ENCODE results near the gene ADAMTS10. TPM values are rescaled to one million over a fixed set of nuclear protein-coding genes. Genes with fewer than 3 reads are reported as not detected.
"Not testable (repeated sequence)": the region's sequence is repeated elsewhere in the genome, so short reads cannot be mapped to it uniquely, and the experiment has no call there.

ADAMTS10 gene
- total RNA-seq, 1 donor from 2014 or later: 19.0 TPM

DNA sequence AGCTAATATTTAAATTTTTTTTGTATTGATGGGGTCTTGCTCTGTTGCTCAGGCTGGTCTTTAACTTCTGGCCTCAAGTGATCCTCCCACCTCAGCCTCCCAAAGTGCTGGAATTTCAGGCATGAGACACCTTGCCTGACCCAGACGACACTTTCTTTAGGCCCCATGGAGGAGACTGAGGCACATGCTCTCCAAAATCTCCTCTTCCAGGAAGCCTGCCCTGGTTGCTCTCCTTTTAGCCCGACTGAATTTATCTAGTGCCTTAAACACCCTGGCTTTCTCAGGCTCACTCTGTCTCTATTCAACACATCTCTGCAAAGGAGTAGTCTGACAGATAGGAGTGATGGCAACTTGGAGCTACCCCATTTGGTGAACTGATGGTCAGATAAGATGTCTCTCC lies 52.2 kb downstream of the ADAMTS10 start:
- no peak for DNase-seq (ENCODE audit: low spot score)

GRCh38 chr19:8557642-8558238 lies 52.8 kb downstream of the ADAMTS10 start:
- no peak for DNase-seq (ENCODE audit: low spot score)

DNA sequence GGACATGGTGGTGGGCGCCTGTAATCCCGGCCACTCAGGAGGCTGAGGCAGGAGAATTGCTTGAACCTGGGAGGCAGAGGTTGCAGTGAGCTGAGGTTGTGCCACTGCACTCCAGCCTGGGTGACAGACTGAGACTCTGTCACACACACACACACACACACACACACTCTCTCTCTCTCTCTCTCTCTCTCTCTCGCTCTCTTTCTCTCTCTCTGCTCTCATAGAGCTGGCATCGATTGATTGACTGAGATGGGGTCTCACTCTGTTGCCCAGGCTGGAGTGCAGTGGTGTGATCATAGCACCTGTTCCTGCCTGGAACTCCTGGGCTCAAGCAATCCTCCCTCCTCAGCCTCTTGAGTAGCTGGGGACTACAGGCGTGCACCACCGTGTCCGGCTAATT lies 56.8 kb downstream of the ADAMTS10 start:
- not testable (repeated sequence) for DNase-seq (ENCODE audit: low spot score)

DNA sequence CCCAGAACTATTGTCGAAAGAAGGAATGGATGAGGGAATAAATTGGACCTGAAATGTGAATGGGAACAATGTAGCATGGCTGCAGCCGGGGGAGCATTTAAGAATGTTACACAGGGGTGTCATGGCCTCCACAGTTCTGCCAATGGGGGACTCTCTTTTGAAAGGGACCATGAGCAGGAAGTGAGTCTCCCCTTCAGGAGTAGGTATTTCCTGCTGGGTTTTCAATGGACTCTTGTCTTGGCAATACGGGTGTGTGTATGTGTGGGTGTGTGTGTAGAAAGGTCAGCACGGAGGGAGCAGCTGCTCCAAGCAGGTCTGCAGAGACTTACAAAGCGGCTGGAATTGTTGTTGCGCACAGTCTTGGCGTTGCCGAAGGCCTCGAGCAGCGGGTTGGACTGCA lies 57.7 kb downstream of the ADAMTS10 start:
- no peak for DNase-seq (ENCODE audit: low spot score)

- DNase-seq (ENCODE audit: low spot score): no peak
These were observed 60.4 kb downstream of the ADAMTS10 start for GRCh38 chr19:8550070-8550469.

- no peak for DNase-seq (ENCODE audit: low spot score)
These were observed 64.8 kb downstream of the ADAMTS10 start for GRCh38 chr19:8545743-8546142.

- DNase-seq (ENCODE audit: low spot score): no peak
These were observed 66.3 kb downstream of the ADAMTS10 start for GRCh38 chr19:8544168-8544567.

- no peak for DNase-seq (ENCODE audit: low spot score)
These were observed 70.8 kb downstream of the ADAMTS10 start for GRCh38 chr19:8539621-8540149.

DNA sequence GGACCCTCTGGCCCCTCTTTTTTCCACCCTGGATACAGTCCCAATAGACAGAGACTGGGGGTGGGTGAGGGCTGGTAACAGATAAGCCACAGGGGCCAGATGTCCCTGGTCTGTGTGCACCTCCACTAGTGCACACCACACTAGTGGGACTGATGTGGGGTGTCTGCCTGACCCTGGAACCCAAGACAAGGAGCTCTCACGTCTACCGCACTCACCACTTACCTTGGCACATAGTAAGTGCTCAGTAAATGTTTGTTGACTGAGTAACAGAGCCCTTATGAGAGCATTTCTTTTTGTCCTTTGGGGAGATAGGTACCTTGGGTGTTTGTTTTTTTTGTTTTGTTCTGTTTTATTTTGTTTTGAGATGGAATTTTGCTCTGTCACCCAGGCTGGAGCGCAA lies 73.4 kb downstream of the ADAMTS10 start:
- DNase-seq (ENCODE audit: low spot score): no peak

GRCh38 chr19:8536282-8536681 lies 74.2 kb downstream of the ADAMTS10 start:
- DNase-seq (ENCODE audit: low spot score): no peak

- DNase-seq (ENCODE audit: low spot score): no peak
These were observed 78.3 kb downstream of the ADAMTS10 start for GRCh38 chr19:8532225-8532624.

DNA sequence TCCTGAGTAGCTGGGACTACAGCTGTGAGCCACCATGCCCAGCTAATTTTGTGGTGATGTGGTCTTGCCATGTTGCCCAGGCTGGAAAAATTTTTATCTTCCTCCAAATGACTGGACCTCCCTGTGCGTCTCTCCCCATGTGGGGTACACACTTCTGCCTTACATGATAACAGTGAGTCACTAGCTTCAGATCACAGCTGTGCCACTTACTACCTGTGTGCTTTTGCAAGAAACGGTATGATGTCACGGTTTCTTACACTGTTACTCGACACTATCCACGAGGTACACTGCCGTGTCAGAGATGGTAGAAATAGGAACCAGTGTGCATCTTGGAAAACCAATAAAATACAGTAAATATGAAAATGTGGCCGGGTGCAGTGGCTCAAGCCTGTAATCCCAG lies 79.0 kb downstream of the ADAMTS10 start:
- no peak for DNase-seq (ENCODE audit: low spot score)

Other genes starting within 250 kb of the ADAMTS10 start
- gene ANGPTL4, start 246.6 kb downstream of the ADAMTS10 start, total RNA-seq: 13.2 TPM
- gene RAB11B, start 220.4 kb downstream of the ADAMTS10 start, total RNA-seq: 133 TPM
- gene MARCHF2, start 197.4 kb downstream of the ADAMTS10 start, total RNA-seq: 41.3 TPM
- 205 TPM for gene HNRNPM, start 165.7 kb downstream of the ADAMTS10 start, total RNA-seq
- gene PRAM1, start 108.1 kb downstream of the ADAMTS10 start, total RNA-seq: 1.4 TPM
- gene ZNF414, start 96.5 kb downstream of the ADAMTS10 start, total RNA-seq: 27.0 TPM
- gene MYO1F, start 33.3 kb downstream of the ADAMTS10 start, total RNA-seq: 20.6 TPM
- gene NFILZ, start 19.9 kb upstream of the ADAMTS10 start, total RNA-seq: not detected
- not detected for gene ACTL9, start 88.1 kb upstream of the ADAMTS10 start, total RNA-seq
- not detected for gene OR2Z1, start 110.9 kb upstream of the ADAMTS10 start, total RNA-seq
- 28.9 TPM for gene ZNF558, start 221.6 kb upstream of the ADAMTS10 start, total RNA-seq
- not detected for gene MBD3L1, start 221.7 kb upstream of the ADAMTS10 start, total RNA-seq